Trophoblast cell (in vitro differentiated cells and primary cell): Measurements from ENCODE around the gene IRS1.

Source experiments
- DNase-seq, 2 donors: peaks; one replicate each; pipeline ENCODE4 v3.0.0-alpha.2; 2016
- H2AFZ ChIP-seq: 2 replicates; pipeline ENCODE4 v1.6.1; 2013; ENCODE audit warnings: low read length, moderate library complexity, mild to moderate bottlenecking; ENCODE audit not compliant: insufficient read depth, poor library complexity
- H2AK5ac ChIP-seq: 2 replicates; pipeline ENCODE4 v1.6.1; 2013; ENCODE audit warnings: mild to moderate bottlenecking, low read length
- H2BK120ac ChIP-seq: 2 replicates; pipeline ENCODE4 v1.6.1; 2013; ENCODE audit warnings: low read length, mild to moderate bottlenecking, moderate library complexity; ENCODE audit not compliant: insufficient read depth, poor library complexity
- H2BK12ac ChIP-seq: 2 replicates; pipeline ENCODE4 v1.6.1; 2013; ENCODE audit warnings: mild to moderate bottlenecking, low read length, moderate library complexity
- H2BK5ac ChIP-seq: 2 replicates; pipeline ENCODE4 v1.6.1; 2013; ENCODE audit warnings: low read length, low read depth, moderate library complexity, mild to moderate bottlenecking; ENCODE audit not compliant: poor library complexity
- H3K14ac ChIP-seq: 2 replicates; pipeline ENCODE4 v1.6.1; 2013; ENCODE audit warnings: mild to moderate bottlenecking, low read length
- H3K18ac ChIP-seq: 2 replicates; pipeline ENCODE4 v1.6.1; 2013; ENCODE audit warnings: mild to moderate bottlenecking, low read length
- H3K23ac ChIP-seq: 2 replicates; pipeline ENCODE4 v1.6.1; 2013; ENCODE audit warnings: low read length
- H3K27ac ChIP-seq: 2 replicates; pipeline ENCODE4 v1.5.1; 2013; ENCODE audit warnings: low read depth, mild to moderate bottlenecking, inconsistent platforms, low read length, moderate library complexity
- H3K27me3 ChIP-seq: 2 replicates; pipeline ENCODE4 v1.6.1; 2013; ENCODE audit warnings: inconsistent platforms, mild to moderate bottlenecking, low read length, moderate library complexity; ENCODE audit not compliant: insufficient read depth
- H3K36me3 ChIP-seq, 2 experiments: 1 replicate in 1 of 2; 2 replicates in 1 of 2; pipeline ENCODE4 v1.6.1; 2013; ENCODE audit warnings: low read length in 2 of 2, mild to moderate bottlenecking in 2 of 2, moderate library complexity in 1 of 2; ENCODE audit not compliant: insufficient read depth in 2 of 2, control insufficient read depth in 1 of 2
- H3K4ac ChIP-seq: 2 replicates; pipeline ENCODE4 v1.6.1; 2013; ENCODE audit warnings: low read depth, mild to moderate bottlenecking, low read length, moderate library complexity
- H3K4me1 ChIP-seq, 2 experiments: 1 replicate in 1 of 2; 2 replicates in 1 of 2; pipeline ENCODE4 v1.6.1; 2013; ENCODE audit warnings: low read length in 2 of 2, mild to moderate bottlenecking in 2 of 2, moderate library complexity in 1 of 2; ENCODE audit not compliant: insufficient read depth in 2 of 2, control insufficient read depth in 1 of 2
- H3K4me2 ChIP-seq: 2 replicates; pipeline ENCODE4 v1.6.1; 2013; ENCODE audit warnings: inconsistent platforms, mild to moderate bottlenecking, low read length, moderate library complexity
- H3K4me3 ChIP-seq: 2 replicates; pipeline ENCODE4 v1.5.1; 2013; ENCODE audit warnings: mild to moderate bottlenecking, low read depth, low read length, inconsistent platforms
- H3K79me1 ChIP-seq: one replicate; pipeline ENCODE4 v1.6.1; 2013; ENCODE audit warnings: low read length
- H3K79me2 ChIP-seq: 2 replicates; pipeline ENCODE4 v1.6.1; 2013; ENCODE audit warnings: low read length, mild to moderate bottlenecking; ENCODE audit not compliant: control insufficient read depth, insufficient read depth, poor library complexity
- H3K9ac ChIP-seq: 2 replicates; pipeline ENCODE4 v1.6.1; 2013; ENCODE audit warnings: mild to moderate bottlenecking, low read length
- H3K9me3 ChIP-seq: 2 replicates; pipeline ENCODE4 v1.6.1; 2013; ENCODE audit warnings: low read depth, mild to moderate bottlenecking, control low read depth, inconsistent platforms, low read length; ENCODE audit not compliant: insufficient read depth
- H4K12ac ChIP-seq: 2 replicates; pipeline ENCODE4 v1.6.1; 2013; ENCODE audit warnings: low read depth, mild to moderate bottlenecking, low read length, moderate library complexity
- H4K8ac ChIP-seq: 2 replicates; pipeline ENCODE4 v1.6.1; 2013; ENCODE audit warnings: low read depth, mild to moderate bottlenecking, low read length, moderate library complexity
- H4K91ac ChIP-seq: one replicate; pipeline ENCODE4 v1.6.1; 2013; ENCODE audit warnings: low read depth, mild to moderate bottlenecking, low read length, moderate library complexity
- WGBS: extraction: QIAGEN DNeasy Blood & Tissue Kit; methylation state at CpG from one replicate; pipeline ENCODE4 v1.1.7; 2013; ENCODE audit warnings: missing lambda C conversion rate; ENCODE audit not compliant: insufficient read length, insufficient coverage; ENCODE audit errors: extremely low coverage; 5-methylcytosine and 5-hydroxymethylcytosine counted together

The IRS1 gene

GRCh38 chr2:226831266-226831665 is 31.6 kb upstream of the IRS1 start:
- Histone ChIP-seq H2AFZ (no peak overlapping the region), H2BK12ac (no peak overlapping the region), H3K9me3 (no peaks in the 10 kb centered on the region), H3K4me2 (no peak overlapping the region), H2BK120ac (no peak overlapping the region), H3K79me2 (peaks cover 7% of the 10 kb centered on the region), H2AK5ac (no peak overlapping the region), H3K27ac (no peak overlapping the region), H4K12ac (no peak overlapping the region), H4K8ac (no peak overlapping the region), H3K4ac (no peak overlapping the region), H3K4me1 (peaks cover 0 to 4% of the 10 kb centered on the region in 2 experiments), H3K4me3 (no peak overlapping the region), H4K91ac (no peak overlapping the region), H3K14ac (no peak overlapping the region), H3K36me3 (no peaks in the 10 kb centered on the region), H2BK5ac (no peak overlapping the region), H3K23ac (no peak overlapping the region), H3K79me1 (peaks cover 10% of the 10 kb centered on the region), H3K27me3 (no peaks in the 10 kb centered on the region), H3K18ac (no peak overlapping the region), H3K9ac (no peak overlapping the region)
- WGBS, result no CpG with 5 or more reads among the region's 4 CpGs
- no peak for DNase-seq

GRCh38 chr2:226829721-226830631 is 30.4 kb upstream of the IRS1 start:
- Histone ChIP-seq H3K18ac (no peak overlapping the region), H2AFZ (no peak overlapping the region), H3K9ac (no peak overlapping the region), H2BK12ac (no peak overlapping the region), H3K4me2 (no peak overlapping the region), H3K4me1 (no peaks in the 10 kb centered on the region), H3K4me3 (no peak overlapping the region), H3K27ac (no peak overlapping the region), H3K23ac (no peak overlapping the region), H2BK5ac (no peak overlapping the region), H4K8ac (no peak overlapping the region), H3K79me1 (no peaks in the 10 kb centered on the region), H3K36me3 (no peaks in the 10 kb centered on the region), H3K79me2 (no peaks in the 10 kb centered on the region), H3K14ac (no peak overlapping the region), H3K27me3 (no peaks in the 10 kb centered on the region), H3K4ac (no peak overlapping the region), H4K91ac (no peak overlapping the region), H3K9me3 (no peaks in the 10 kb centered on the region), H2BK120ac (no peak overlapping the region), H2AK5ac (no peak overlapping the region), H4K12ac (no peak overlapping the region)
- no peak for DNase-seq
- WGBS, result no CpG with 5 or more reads among the region's 8 CpGs

- no peak overlapping the region for H4K8ac ChIP-seq
- H4K12ac ChIP-seq, result no peak overlapping the region
- H3K18ac ChIP-seq, result no peak overlapping the region
- H3K79me1 ChIP-seq, result no peaks in the 10 kb centered on the region
- H3K4me1 ChIP-seq, result no peaks in the 10 kb centered on the region
- no peaks in the 10 kb centered on the region for H3K79me2 ChIP-seq
- H3K4me2 ChIP-seq, result no peak overlapping the region
- H3K27me3 ChIP-seq, result no peaks in the 10 kb centered on the region
- H3K4ac ChIP-seq, result no peak overlapping the region
- WGBS, result no CpG with 5 or more reads among the region's 2 CpGs
- H4K91ac ChIP-seq, result no peak overlapping the region
- no peak overlapping the region for H2BK12ac ChIP-seq
- H3K36me3 ChIP-seq, result no peaks in the 10 kb centered on the region
- no peak overlapping the region for H3K27ac ChIP-seq
- H3K9me3 ChIP-seq, result no peaks in the 10 kb centered on the region
- no peak overlapping the region for H3K9ac ChIP-seq
- no peak overlapping the region for H2BK120ac ChIP-seq
- no peak overlapping the region for H3K23ac ChIP-seq
- H2BK5ac ChIP-seq, result no peak overlapping the region
- H3K4me3 ChIP-seq, result no peak overlapping the region
- no peak for DNase-seq
- H3K14ac ChIP-seq, result no peak overlapping the region
- no peak overlapping the region for H2AK5ac ChIP-seq
- no peak overlapping the region for H2AFZ ChIP-seq
Observed at GRCh38 chr2:226828191-226828590, 28.6 kb upstream of the IRS1 start.

GRCh38 chr2:226825056-226825455 is 25.4 kb upstream of the IRS1 start:
- Histone ChIP-seq H3K4me2 (no peak overlapping the region), H2BK120ac (no peak overlapping the region), H2AFZ (no peak overlapping the region), H4K12ac (no peak overlapping the region), H3K79me1 (no peaks in the 10 kb centered on the region), H3K9me3 (no peaks in the 10 kb centered on the region), H3K36me3 (no peaks in the 10 kb centered on the region), H2BK12ac (no peak overlapping the region), H3K14ac (no peak overlapping the region), H2BK5ac (no peak overlapping the region), H3K4me3 (no peak overlapping the region), H3K9ac (no peak overlapping the region), H3K4me1 (no peaks in the 10 kb centered on the region), H4K8ac (no peak overlapping the region), H2AK5ac (no peak overlapping the region), H3K27me3 (no peaks in the 10 kb centered on the region), H3K18ac (no peak overlapping the region), H3K23ac (no peak overlapping the region), H4K91ac (no peak overlapping the region), H3K79me2 (no peaks in the 10 kb centered on the region), H3K27ac (no peak overlapping the region), H3K4ac (no peak overlapping the region)
- DNase-seq, result no peak
- WGBS, result no CpG with 5 or more reads among the region's 2 CpGs
